ENCODE results near the gene TMEM238. TPM values are rescaled to one million over a fixed set of nuclear protein-coding genes. Genes with fewer than 3 reads are reported as not detected.
A peak's percentile ranks its signal among the peaks of the same experiment; 100 is the strongest.

TMEM238 gene
- total and polyA plus RNA-seq, 5 donors from 2014 or later = 0.42 to 15.9 (median 1.1) TPM

DNA sequence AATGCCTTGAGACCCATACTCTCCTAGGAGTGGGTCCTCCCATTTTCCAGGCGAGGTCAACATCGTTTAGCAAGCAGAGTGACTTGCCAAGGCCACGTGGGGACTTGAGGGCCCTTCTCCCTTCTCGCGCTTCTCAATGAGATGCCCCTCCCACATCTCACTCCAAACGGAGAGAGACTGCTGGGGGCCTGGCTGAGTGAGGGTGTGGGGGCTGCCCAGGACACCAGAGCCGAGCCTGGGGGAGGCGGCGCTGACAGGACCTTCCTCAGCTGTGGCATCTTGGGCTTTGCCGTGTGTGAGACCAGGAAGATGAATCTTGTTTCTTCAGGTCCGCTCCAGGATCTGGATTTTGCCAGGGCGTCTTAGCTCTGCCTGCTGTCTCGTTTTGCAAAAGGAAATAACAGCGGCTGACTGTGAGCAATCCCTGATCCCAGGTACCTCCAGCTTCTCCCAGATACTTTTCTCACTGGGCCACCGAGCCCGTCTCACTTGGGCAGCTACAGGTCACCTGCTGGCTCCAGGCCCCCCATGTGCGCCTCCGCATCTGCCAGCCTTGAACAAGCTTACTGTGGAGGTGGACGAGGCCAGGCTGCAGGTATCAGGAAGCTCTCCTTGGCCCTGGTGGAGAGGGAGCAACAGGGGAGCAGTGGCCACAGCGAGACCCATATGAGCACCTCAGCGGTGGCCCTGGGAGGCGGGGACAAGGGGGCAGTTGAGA lies 35.6 kb downstream of the TMEM238 start:
- Histone ChIP-seq H3K9me3 (ENCODE audit: control insufficient read depth in 2 of 2, low read length in 2 of 2) (no peaks in the 10 kb centered on the region), H3K4me1 (ENCODE audit: control insufficient read depth, insufficient read depth, low read length, poor library complexity, severe bottlenecking) (peaks cover 7% of the 10 kb centered on the region), H3K27me3 (ENCODE audit: control insufficient read depth, insufficient read depth, low read length) (peaks cover 14% of the 10 kb centered on the region), H3K27ac (ENCODE audit: insufficient read depth, low read length, poor library complexity, severe bottlenecking) (no peak overlapping the region), H3K4me3 (ENCODE audit: low read depth, low read length) (no peak overlapping the region), H3K36me3 (ENCODE audit: control insufficient read depth, insufficient read depth, low read length) (no peaks in the 10 kb centered on the region)
- H3K27me3 Mint-ChIP-seq = peaks cover 36% of the 10 kb centered on the region
- H3K36me3 Mint-ChIP-seq = peaks cover 7% of the 10 kb centered on the region
- peaks cover 0 to 4% (median 0%) of the 10 kb centered on the region in 7 donors for H3K9me3 Mint-ChIP-seq
- no peak for ATAC-seq (ENCODE audit: low read depth in 2 of 2)
- H3K27ac Mint-ChIP-seq = no peak overlapping the region
- no peak for DNase-seq
- H3K4me3 Mint-ChIP-seq = peak overlapping the region in 1 of 4 donors; percentile 58
- H3K4me1 Mint-ChIP-seq = peaks cover 0 to 23% (median 11%) of the 10 kb centered on the region in 4 donors

DNA sequence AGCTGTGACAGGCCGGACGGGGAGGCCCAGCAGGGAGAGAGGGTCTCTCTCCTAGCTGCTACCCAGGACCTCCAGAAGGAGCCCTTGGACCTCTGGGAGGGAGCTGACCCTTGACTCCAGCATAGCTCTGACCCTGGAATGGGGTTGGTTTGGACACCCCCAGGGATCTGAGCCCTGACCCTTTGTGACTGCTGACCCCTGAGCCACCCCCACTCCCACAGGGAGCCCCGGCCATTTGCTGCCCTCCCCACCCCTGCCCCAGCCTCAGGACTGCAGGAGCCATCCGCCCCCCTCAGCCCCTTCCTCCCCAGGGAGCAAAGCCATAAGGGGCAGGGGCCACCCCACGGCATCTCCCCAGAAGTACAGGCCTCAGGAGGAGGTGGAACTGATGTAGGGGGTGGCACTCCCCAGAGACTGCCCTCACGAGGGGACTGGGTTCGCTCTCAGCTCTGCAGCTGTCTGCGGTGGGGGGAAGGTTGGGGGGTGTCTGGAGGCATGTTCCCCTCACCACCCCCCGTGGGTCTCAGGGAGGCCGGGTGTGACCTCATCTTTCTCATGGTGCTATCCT lies 36.6 kb downstream of the TMEM238 start:
- Histone ChIP-seq H3K4me3 (ENCODE audit: low read depth, low read length) (no peak overlapping the region), H3K4me1 (ENCODE audit: control insufficient read depth, insufficient read depth, low read length, poor library complexity, severe bottlenecking) (no peaks in the 10 kb centered on the region), H3K9me3 (ENCODE audit: control insufficient read depth in 2 of 2, low read length in 2 of 2) (no peaks in the 10 kb centered on the region), H3K27ac (ENCODE audit: insufficient read depth, low read length, poor library complexity, severe bottlenecking) (no peak overlapping the region), H3K36me3 (ENCODE audit: control insufficient read depth, insufficient read depth, low read length) (no peaks in the 10 kb centered on the region), H3K27me3 (ENCODE audit: control insufficient read depth, insufficient read depth, low read length) (peaks cover 7% of the 10 kb centered on the region)
- peaks cover 27% of the 10 kb centered on the region for H3K27me3 Mint-ChIP-seq
- no peak overlapping the region for H3K27ac Mint-ChIP-seq
- ATAC-seq (ENCODE audit: low read depth in 2 of 2) (no peak), DNase-seq (no peak)
- no peak overlapping the region for H3K4me3 Mint-ChIP-seq
- peaks cover 11% of the 10 kb centered on the region for H3K36me3 Mint-ChIP-seq
- peaks cover 0 to 4% (median 0%) of the 10 kb centered on the region in 7 donors for H3K9me3 Mint-ChIP-seq
- H3K4me1 Mint-ChIP-seq = peaks cover 0 to 13% (median 6%) of the 10 kb centered on the region in 4 donors

DNA sequence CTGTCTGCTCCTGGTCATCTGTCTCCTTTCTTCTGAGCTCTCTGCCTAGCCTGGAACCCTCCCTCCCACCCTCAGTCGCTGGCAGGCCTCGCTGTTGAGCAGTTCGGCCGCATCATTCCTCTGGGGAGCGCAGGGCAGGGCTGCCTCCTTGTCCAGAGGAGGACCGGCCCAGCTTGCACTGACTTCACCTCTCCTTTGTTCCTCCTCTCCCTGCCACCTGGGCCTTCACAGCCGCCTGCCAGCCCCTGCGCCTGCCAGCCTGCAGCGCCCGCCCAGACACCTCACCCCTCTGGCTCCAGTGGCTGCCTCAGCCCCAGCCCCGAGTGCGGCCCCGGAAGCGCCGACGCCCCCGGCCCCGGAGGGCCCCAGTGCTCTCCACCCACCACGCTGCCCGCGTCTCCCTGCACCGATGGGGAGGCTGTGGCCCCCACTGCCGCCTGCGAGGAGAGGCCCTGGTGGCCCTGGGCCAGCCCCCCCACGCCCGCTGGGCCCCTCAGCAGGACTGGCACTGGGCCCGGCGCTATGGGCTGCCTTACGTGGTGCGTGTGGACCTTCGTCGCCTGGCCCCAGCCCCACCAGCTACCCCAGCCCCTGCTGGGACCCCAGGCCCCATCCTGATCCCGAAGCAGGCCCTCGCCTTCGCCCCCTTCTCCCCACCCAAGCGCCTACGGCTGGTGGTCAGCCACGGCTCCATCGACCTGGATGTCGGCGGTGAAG lies 37.2 kb downstream of the TMEM238 start:
- peaks cover 11% of the 10 kb centered on the region for H3K36me3 Mint-ChIP-seq
- Histone ChIP-seq H3K27ac (ENCODE audit: insufficient read depth, low read length, poor library complexity, severe bottlenecking) (no peak overlapping the region), H3K9me3 (ENCODE audit: control insufficient read depth in 2 of 2, low read length in 2 of 2) (no peaks in the 10 kb centered on the region), H3K27me3 (ENCODE audit: control insufficient read depth, insufficient read depth, low read length) (peaks cover 2% of the 10 kb centered on the region), H3K36me3 (ENCODE audit: control insufficient read depth, insufficient read depth, low read length) (no peaks in the 10 kb centered on the region), H3K4me1 (ENCODE audit: control insufficient read depth, insufficient read depth, low read length, poor library complexity, severe bottlenecking) (no peaks in the 10 kb centered on the region), H3K4me3 (ENCODE audit: low read depth, low read length) (no peak overlapping the region)
- no peak overlapping the region for H3K27ac Mint-ChIP-seq
- H3K9me3 Mint-ChIP-seq = peaks cover 0 to 4% (median 0%) of the 10 kb centered on the region in 7 donors
- H3K4me3 Mint-ChIP-seq = no peak overlapping the region
- H3K27me3 Mint-ChIP-seq = peaks cover 21% of the 10 kb centered on the region
- peaks cover 0 to 7% (median 4%) of the 10 kb centered on the region in 4 donors for H3K4me1 Mint-ChIP-seq
- DNase-seq (no peak), ATAC-seq (ENCODE audit: low read depth in 2 of 2) (no peak)

DNA sequence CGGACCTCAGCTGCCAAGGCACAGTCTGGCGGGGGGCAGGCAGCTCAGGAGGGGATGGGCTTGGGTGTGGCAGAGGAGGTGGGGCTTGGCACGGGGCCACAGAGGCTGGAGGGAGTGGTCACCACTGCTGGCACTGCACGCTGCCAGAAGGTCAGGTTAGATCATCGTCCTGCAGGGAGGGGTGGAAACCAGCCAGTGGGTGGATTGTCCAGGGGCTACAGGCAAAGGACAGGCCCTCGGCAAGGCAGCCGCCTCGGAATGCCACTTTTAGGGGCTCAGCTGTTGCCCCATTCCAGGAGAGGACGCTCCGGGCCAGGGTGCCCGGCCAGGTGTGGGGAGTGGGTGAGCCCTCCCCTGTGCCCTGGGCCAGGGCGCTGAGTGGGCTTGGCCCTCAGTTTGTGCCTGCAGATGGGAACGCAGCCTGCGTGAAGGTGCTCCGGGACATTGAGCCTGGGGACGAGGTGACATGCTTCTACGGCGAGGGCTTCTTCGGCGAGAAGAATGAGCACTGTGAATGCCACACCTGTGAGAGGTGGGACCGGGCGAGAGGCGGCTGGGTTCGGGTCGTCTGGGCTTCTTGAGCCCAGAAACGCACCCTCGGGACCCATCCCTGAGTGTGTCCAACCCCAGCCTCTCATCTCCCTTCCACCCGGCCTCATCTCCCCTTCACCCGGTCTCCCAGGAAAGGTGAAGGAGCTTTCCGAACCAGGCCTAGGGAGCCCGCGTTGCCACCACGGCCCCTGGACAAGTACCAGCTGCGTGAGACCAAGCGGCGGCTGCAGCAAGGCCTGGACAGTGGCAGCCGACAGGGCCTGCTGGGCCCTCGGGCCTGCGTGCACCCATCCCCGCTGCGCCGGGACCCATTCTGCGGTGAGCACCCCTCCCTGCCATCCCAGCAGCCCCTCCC lies 38.0 kb downstream of the TMEM238 start:
- Histone ChIP-seq H3K4me3 (ENCODE audit: low read depth, low read length) (no peak overlapping the region), H3K27ac (ENCODE audit: insufficient read depth, low read length, poor library complexity, severe bottlenecking) (no peak overlapping the region), H3K9me3 (ENCODE audit: control insufficient read depth in 2 of 2, low read length in 2 of 2) (no peaks in the 10 kb centered on the region), H3K36me3 (ENCODE audit: control insufficient read depth, insufficient read depth, low read length) (no peaks in the 10 kb centered on the region), H3K27me3 (ENCODE audit: control insufficient read depth, insufficient read depth, low read length) (no peaks in the 10 kb centered on the region), H3K4me1 (ENCODE audit: control insufficient read depth, insufficient read depth, low read length, poor library complexity, severe bottlenecking) (peaks cover 4% of the 10 kb centered on the region)
- no peak for ATAC-seq (ENCODE audit: low read depth in 2 of 2)
- peaks cover 0 to 2% (median 0%) of the 10 kb centered on the region in 7 donors for H3K9me3 Mint-ChIP-seq
- H3K4me1 Mint-ChIP-seq = peaks cover 0 to 8% (median 4%) of the 10 kb centered on the region in 4 donors
- no peak overlapping the region for H3K27ac Mint-ChIP-seq
- H3K4me3 Mint-ChIP-seq = no peak overlapping the region
- peaks cover 11% of the 10 kb centered on the region for H3K36me3 Mint-ChIP-seq
- H3K27me3 Mint-ChIP-seq = peaks cover 12% of the 10 kb centered on the region
- DNase-seq = no peak

DNA sequence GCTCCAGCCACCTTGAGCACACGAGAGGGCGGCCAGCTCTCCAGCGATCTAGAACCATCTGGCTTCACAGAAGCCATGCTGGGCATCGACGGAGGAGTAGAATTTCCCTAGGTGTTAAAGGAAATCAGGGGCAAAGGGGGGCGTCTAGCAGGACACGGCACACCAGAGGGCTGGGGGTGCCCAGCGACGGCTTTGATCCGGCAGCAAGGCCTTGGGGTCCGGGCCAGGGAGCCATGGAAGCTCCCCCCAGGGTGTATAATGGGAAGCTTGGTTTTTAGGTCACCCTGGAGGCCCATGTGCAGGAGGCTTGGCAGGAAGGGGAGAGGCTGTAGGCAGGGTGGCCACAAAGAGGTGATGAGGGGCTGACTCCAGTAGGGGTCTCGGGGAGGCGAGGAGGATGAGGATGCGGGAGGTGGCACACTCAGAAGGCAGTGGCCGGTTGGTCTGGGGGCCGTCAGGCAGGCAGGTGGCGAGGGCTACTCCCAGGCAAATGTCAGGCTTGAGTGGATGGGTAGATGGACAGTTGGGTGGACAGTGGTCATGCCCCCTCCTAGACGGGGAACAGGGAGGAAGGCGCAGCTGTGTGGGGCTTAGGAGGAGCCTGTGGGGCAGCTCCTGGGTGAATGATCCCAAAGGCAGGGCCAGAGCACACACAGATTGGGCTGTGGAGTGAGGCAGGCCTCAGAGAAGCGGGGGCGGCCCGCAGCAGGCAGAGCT lies 38.8 kb downstream of the TMEM238 start:
- no peak overlapping the region for H3K27ac Mint-ChIP-seq

DNA sequence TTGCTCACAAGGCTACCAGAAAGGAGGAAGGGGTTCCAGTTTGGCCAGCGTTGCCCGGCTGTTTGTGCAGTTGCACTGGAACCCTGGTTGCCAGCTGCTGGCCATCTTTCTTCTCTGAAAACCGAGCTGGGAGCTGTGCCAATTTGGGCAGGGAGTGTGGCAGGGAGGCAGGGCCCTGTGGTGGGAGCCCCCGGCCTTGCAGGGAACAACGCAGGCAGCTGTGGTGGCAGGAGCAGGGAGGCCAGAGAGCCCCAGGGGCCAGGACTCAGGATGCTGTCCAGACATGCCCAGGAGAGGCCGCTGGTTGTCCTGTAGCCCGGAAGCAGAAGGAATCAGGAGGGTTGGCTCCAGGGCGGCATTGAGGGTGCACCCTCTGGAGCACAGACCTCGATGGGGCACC lies 39.6 kb downstream of the TMEM238 start:
- Mint-ChIP-seq H3K27me3 (peaks cover 8% of the 10 kb centered on the region), H3K4me1 (peaks cover 0 to 19% (median 7%) of the 10 kb centered on the region in 4 donors), H3K36me3 (peaks cover 11% of the 10 kb centered on the region), H3K4me3 (no peak overlapping the region), H3K9me3 (peaks cover 0 to 2% (median 0%) of the 10 kb centered on the region in 7 donors), H3K27ac (no peak overlapping the region)
- Histone ChIP-seq H3K9me3 (ENCODE audit: control insufficient read depth in 2 of 2, low read length in 2 of 2) (no peaks in the 10 kb centered on the region), H3K36me3 (ENCODE audit: control insufficient read depth, insufficient read depth, low read length) (no peaks in the 10 kb centered on the region), H3K4me3 (ENCODE audit: low read depth, low read length) (no peak overlapping the region), H3K27me3 (ENCODE audit: control insufficient read depth, insufficient read depth, low read length) (no peaks in the 10 kb centered on the region), H3K27ac (ENCODE audit: insufficient read depth, low read length, poor library complexity, severe bottlenecking) (no peak overlapping the region), H3K4me1 (ENCODE audit: control insufficient read depth, insufficient read depth, low read length, poor library complexity, severe bottlenecking) (peaks cover 15% of the 10 kb centered on the region)
- DNase-seq (no peak), ATAC-seq (ENCODE audit: low read depth in 2 of 2) (no peak)

More for the DNA sequence above, 38.8 kb downstream of the TMEM238 start:
- Histone ChIP-seq H3K4me1 (ENCODE audit: control insufficient read depth, insufficient read depth, low read length, poor library complexity, severe bottlenecking) (peaks cover 12% of the 10 kb centered on the region), H3K36me3 (ENCODE audit: control insufficient read depth, insufficient read depth, low read length) (no peaks in the 10 kb centered on the region), H3K27ac (ENCODE audit: insufficient read depth, low read length, poor library complexity, severe bottlenecking) (no peak overlapping the region), H3K9me3 (ENCODE audit: control insufficient read depth in 2 of 2, low read length in 2 of 2) (no peaks in the 10 kb centered on the region), H3K27me3 (ENCODE audit: control insufficient read depth, insufficient read depth, low read length) (no peaks in the 10 kb centered on the region), H3K4me3 (ENCODE audit: low read depth, low read length) (no peak overlapping the region)
- Mint-ChIP-seq H3K27me3 (peaks cover 4% of the 10 kb centered on the region), H3K9me3 (peaks cover 0 to 2% (median 0%) of the 10 kb centered on the region in 7 donors), H3K36me3 (peaks cover 11% of the 10 kb centered on the region), H3K4me3 (no peak overlapping the region), H3K4me1 (peaks cover 0 to 14% (median 4%) of the 10 kb centered on the region in 4 donors)
- DNase-seq (no peak), ATAC-seq (ENCODE audit: low read depth in 2 of 2) (no peak)
